ENCODE measurements around the gene NR4A2. TPM values are rescaled to one million over a fixed set of nuclear protein-coding genes. Genes with fewer than 3 reads are reported as not detected.

NR4A2 gene
- total RNA-seq, 1 donor from 2014 or later = 1.7 TPM

- peaks cover 95% of the 10 kb centered on the region for H3K27me3 Mint-ChIP-seq (ENCODE audit: low read depth)
- no peaks in the 10 kb centered on the region for H3K9me3 Mint-ChIP-seq
- no peak for DNase-seq (ENCODE audit: low spot score in 2 of 2, unreplicated experiment in 2 of 2)
- peaks cover 15% of the 10 kb centered on the region for H3K4me1 Mint-ChIP-seq
- H3K27ac Mint-ChIP-seq = no peak overlapping the region
- peak overlapping the region; percentile 18 for H3K4me3 Mint-ChIP-seq
- TF ChIP-seq CTCF (IDR thresholded peaks at IDR 0.05; ENCODE audit: unreplicated experiment) = no peak
- no peaks in the 10 kb centered on the region for H3K36me3 Mint-ChIP-seq
These were observed 10.4 kb downstream of the NR4A2 start for GRCh38 chr2:156322051-156322685.

GRCh38 chr2:156321243-156321904 is 11.1 kb downstream of the NR4A2 start:
- Mint-ChIP-seq H3K4me1 (peaks cover 15% of the 10 kb centered on the region), H3K9me3 (no peaks in the 10 kb centered on the region), H3K27ac (no peak overlapping the region), H3K27me3 (ENCODE audit: low read depth) (peaks cover 92% of the 10 kb centered on the region), H3K36me3 (no peaks in the 10 kb centered on the region), H3K4me3 (peak overlapping the region; percentile 25)
- no peak for TF ChIP-seq CTCF (IDR thresholded peaks at IDR 0.05; ENCODE audit: unreplicated experiment)
- DNase-seq (ENCODE audit: low spot score in 2 of 2, unreplicated experiment in 2 of 2) = no peak

- Mint-ChIP-seq H3K4me1 (peaks cover 15% of the 10 kb centered on the region), H3K36me3 (no peaks in the 10 kb centered on the region), H3K27me3 (ENCODE audit: low read depth) (peaks cover 90% of the 10 kb centered on the region), H3K9me3 (no peaks in the 10 kb centered on the region), H3K27ac (no peak overlapping the region), H3K4me3 (peak overlapping the region; percentile 62)
- no peak for DNase-seq (ENCODE audit: low spot score in 2 of 2, unreplicated experiment in 2 of 2)
- no peak for TF ChIP-seq CTCF (IDR thresholded peaks at IDR 0.05; ENCODE audit: unreplicated experiment)
These were observed 11.9 kb downstream of the NR4A2 start for GRCh38 chr2:156320486-156321098.

- Mint-ChIP-seq H3K4me3 (peak overlapping the region; percentile 62), H3K27me3 (ENCODE audit: low read depth) (peaks cover 88% of the 10 kb centered on the region), H3K27ac (no peak overlapping the region), H3K4me1 (peaks cover 15% of the 10 kb centered on the region), H3K36me3 (no peaks in the 10 kb centered on the region), H3K9me3 (no peaks in the 10 kb centered on the region)
- DNase-seq (ENCODE audit: low spot score in 2 of 2, unreplicated experiment in 2 of 2) = no peak
- no peak for TF ChIP-seq CTCF (IDR thresholded peaks at IDR 0.05; ENCODE audit: unreplicated experiment)
These were observed 12.6 kb downstream of the NR4A2 start for GRCh38 chr2:156319811-156320485.

GRCh38 chr2:156317631-156318030 is 14.9 kb downstream of the NR4A2 start:
- H3K4me3 Mint-ChIP-seq = no peak overlapping the region
- H3K9me3 Mint-ChIP-seq = no peaks in the 10 kb centered on the region
- no peak overlapping the region for H3K27ac Mint-ChIP-seq
- TF ChIP-seq CTCF (IDR thresholded peaks at IDR 0.05; ENCODE audit: unreplicated experiment) = no peak
- H3K4me1 Mint-ChIP-seq = peaks cover 12% of the 10 kb centered on the region
- H3K36me3 Mint-ChIP-seq = no peaks in the 10 kb centered on the region
- DNase-seq (ENCODE audit: low spot score in 2 of 2, unreplicated experiment in 2 of 2) = no peak
- H3K27me3 Mint-ChIP-seq (ENCODE audit: low read depth) = peaks cover 84% of the 10 kb centered on the region
